G401 (cell line): Measurements from ENCODE around the gene TBPL1. TPM values are rescaled to one million over a fixed set of nuclear protein-coding genes. Genes with fewer than 3 reads are reported as not detected.
A peak's percentile ranks its signal among the peaks of the same experiment; 100 is the strongest.
"Not testable (repeated sequence)": the region's sequence is repeated elsewhere in the genome, so short reads cannot be mapped to it uniquely, and the experiment has no call there.

Experiments
- DNase-seq: peaks from one replicate; pipeline ENCODE4 v3.0.0-alpha.2; 2015; ENCODE audit warnings: low spot score
- in situ Hi-C: cut with HindIII; loops from 2 replicates; pipeline ENCODE4 v1.10.0; 2016; ENCODE audit warnings: low sequenced_read_pairs, mixed read lengths
- total RNA-seq: library from RNA; depleted of rRNA; stranded (reverse); fragments of >200 nt; shearing (Covaris generic); gene quantifications from 2 replicates; pipeline ENCODE4 v1.2.3, GENCODE V29; 2014

TBPL1 gene
- total RNA-seq, 1 experiment from 2014 or later = 22.2 TPM

GRCh38 chr6:133951881-133952814 is 876 bp upstream of the TBPL1 start:
- peak; percentile 79 for DNase-seq
- in situ Hi-C loops = no loop called here

- in situ Hi-C loops = no loop called here
- no peak for DNase-seq
Measured at GRCh38 chr6:133953634-133954415, 801 bp downstream of the TBPL1 start.

GRCh38 chr6:133954657-133955576 is 1.9 kb downstream of the TBPL1 start:
- in situ Hi-C loops = no loop called here
- no peak for DNase-seq

- no peak for DNase-seq
- in situ Hi-C loops = no loop called here
Measured at GRCh38 chr6:133955582-133956415, 2.8 kb downstream of the TBPL1 start.

- no peak for DNase-seq
- in situ Hi-C loops = no loop called here
Measured at GRCh38 chr6:133956416-133957049, 3.5 kb downstream of the TBPL1 start.

- no peak for DNase-seq
- in situ Hi-C loops = no loop called here
Measured at GRCh38 chr6:133957227-133957626, 4.2 kb downstream of the TBPL1 start.

- DNase-seq = no peak
- in situ Hi-C loops = no loop called here
Measured at GRCh38 chr6:133957780-133958242, 4.8 kb downstream of the TBPL1 start.

GRCh38 chr6:133958791-133959190 is 5.8 kb downstream of the TBPL1 start:
- no peak for DNase-seq
- in situ Hi-C loops = no loop called here

- no peak for DNase-seq
- in situ Hi-C loops = no loop called here
Measured at GRCh38 chr6:133959667-133960368, 6.8 kb downstream of the TBPL1 start.

- in situ Hi-C loops = no loop called here
- no peak for DNase-seq
Measured at GRCh38 chr6:133961831-133962230, 8.8 kb downstream of the TBPL1 start.

- no peak for DNase-seq
- in situ Hi-C loops = no loop called here
Measured at GRCh38 chr6:133964052-133964451, 11.0 kb downstream of the TBPL1 start.

GRCh38 chr6:133964702-133965101 is 11.7 kb downstream of the TBPL1 start:
- in situ Hi-C loops = no loop called here
- DNase-seq = no peak

- DNase-seq = no peak
- in situ Hi-C loops = no loop called here
Measured at GRCh38 chr6:133965817-133966360, 12.9 kb downstream of the TBPL1 start.

- in situ Hi-C loops = no loop called here
- no peak for DNase-seq
Measured at GRCh38 chr6:133966654-133967329, 13.8 kb downstream of the TBPL1 start.

- in situ Hi-C loops = no loop called here
- DNase-seq = no peak
Measured at GRCh38 chr6:133967347-133967746, 14.3 kb downstream of the TBPL1 start.

- in situ Hi-C loops = not testable (repeated sequence)
Measured at GRCh38 chr6:133967835-133968234, 14.8 kb downstream of the TBPL1 start.

More at GRCh38 chr6:133967835-133968234, 14.8 kb downstream of the TBPL1 start:
- DNase-seq = not testable (repeated sequence)
